Measurements from ENCODE around the gene CRTC1.
"Not testable (repeated sequence)": the region's sequence is repeated elsewhere in the genome, so short reads cannot be mapped to it uniquely, and the experiment has no call there.

CRTC1 gene

DNA sequence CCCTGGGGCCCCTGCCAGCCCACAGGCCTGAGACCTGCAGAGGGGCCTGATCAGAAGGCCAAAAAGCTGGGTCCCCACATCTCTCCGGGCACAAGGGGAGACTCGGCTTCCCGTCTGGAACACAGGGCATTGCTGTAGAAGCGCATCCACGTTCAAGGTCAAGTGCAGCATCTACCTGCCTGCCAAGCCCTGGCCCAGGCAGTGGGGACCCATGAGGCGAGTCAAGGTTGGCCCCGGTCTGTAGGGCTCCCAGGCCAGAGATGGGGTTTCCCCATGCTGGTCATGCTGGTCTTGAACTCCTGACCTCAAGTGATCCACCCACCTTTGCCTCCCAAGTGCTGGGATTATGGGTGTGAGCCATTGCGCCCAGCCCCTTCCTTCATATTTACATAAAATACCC lies 121.2 kb downstream of the CRTC1 start:
- no peak for DNase-seq (ENCODE audit: low spot score)

DNA sequence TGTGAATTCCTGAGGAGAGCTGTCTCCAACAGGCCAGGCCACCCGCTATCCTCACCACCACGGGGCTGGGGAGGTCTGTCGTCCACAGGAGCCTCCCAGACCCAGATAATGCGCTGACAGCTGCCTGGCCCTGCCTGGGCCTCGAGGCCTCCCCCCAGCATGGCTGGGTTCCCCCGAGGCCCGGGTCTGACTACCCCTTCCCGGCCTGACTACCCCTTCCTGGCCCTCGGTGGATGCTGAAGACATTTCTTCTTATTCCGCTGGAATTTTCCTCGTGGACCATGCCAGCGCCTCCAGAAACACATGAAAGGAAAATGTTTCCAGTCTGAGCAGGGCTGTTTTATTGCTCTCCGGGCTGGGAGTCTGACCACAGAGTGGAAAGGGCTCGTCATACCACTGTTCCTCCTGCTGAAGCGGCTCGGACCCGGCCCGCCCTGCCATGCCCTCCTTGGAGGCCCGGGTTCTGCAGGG lies 124.4 kb downstream of the CRTC1 start:
- no peak for DNase-seq (ENCODE audit: low spot score)

DNA sequence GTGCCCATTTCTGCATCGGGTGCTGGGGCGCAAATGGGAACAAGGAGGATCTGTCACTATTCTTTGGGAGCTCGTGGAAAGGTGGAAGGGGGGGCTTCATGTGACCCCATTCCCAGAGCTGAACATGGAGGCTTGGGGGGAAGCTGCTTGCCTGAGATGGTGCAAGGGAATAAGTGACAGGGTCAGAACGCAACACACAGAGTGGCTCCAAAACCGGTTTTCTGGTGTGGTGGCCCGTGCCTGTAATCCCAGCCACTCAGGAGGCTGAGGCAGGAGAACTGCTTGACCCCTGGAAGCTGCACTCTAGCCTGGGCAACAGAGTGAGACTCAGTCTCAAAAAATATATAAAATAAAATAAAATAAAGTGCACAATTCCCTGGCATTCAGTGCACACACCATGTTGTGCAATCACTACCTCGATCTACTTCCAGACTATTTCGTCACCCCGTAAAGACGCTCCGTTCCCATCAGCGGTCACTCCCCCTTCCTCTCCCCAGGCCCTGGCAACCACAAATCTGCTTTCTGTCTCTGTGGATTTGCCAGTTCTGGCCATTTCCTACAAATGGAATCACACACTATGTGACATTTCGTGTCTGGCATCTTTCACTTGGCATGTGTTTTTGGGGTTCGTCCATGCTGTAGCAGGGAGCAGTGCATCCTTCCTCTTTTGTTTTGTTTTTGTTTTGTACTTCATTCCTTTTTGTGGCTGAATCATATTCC lies 125.8 kb downstream of the CRTC1 start:
- no peak for DNase-seq (ENCODE audit: low spot score)

DNA sequence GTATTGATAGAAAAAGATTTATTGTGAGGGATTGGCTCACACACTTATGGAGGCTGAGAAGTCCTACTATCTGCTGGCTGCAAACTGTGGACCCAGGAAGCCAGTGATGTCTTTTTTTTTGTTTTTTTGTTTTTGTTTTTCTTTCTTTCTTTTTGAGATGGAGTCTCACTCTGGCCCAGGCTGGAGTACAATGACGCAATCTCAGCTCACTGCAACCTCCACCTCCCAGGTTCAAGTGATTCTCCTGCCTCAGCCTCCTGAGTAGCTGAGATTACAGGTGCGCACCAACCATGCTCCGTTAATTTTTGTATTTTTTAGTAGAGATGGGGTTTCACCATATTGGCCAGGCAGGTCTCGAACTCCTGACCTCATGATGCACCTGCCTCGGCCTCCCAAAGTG lies 128.2 kb downstream of the CRTC1 start:
- not testable (repeated sequence) for DNase-seq (ENCODE audit: low spot score)

DNA sequence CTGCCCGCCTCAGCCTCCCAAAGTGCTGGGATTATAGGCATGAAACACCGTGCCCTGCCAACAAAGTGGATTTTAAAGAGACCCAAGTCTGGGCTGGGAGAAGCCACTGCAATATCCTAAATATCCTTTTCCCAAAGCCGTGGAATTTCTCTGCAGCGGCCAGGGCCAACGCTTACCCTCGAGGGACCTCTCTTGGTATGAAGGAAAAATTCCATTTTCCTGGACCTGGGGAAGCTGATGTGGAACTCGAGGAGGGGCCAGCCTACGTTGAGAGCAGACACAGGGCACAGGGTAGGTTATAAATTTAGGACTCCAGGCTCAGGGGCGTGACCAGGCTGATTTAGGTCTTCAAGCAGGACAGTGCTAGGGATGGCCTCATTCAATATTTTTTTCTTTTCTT lies 130.6 kb downstream of the CRTC1 start:
- no peak for DNase-seq (ENCODE audit: low spot score)

DNA sequence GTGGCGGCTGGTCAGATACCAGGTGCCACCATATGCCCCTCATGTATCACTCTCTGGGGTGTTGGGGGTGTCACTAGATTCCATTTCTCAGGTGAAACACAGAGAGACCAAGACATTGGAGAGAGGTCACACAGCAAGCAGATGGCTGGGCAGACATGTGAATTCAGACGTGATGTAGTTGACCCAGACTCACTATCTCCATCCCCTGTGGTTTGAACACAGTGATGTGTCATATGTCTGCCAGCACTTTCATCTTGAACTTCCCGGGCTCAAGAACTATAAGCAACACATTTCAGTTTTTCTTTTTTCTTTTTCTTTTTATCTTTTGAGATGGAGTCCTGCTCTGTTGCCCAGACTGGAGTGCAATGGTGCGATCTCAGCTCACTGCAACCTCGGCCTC lies 132.2 kb downstream of the CRTC1 start:
- DNase-seq (ENCODE audit: low spot score) = no peak

DNA sequence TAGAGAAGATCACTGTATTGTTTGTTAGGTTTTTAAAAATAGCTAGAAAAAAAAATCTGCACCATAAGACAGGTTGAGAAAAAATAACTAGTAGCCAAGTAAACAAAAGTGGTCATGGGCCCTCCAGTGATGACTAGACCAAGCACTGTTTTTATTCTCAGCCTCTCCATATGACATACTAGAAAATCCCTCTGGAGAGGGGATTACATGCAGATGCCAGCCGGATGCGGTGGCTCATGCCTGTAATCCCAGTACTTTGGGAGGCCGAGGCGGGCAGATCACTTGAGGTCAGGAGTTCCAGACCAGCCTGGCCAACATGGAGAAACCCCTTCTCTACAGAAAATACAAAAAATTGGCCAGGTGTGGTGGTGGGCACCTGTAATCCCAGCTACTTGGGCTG lies 133.2 kb downstream of the CRTC1 start:
- DNase-seq (ENCODE audit: low spot score) = not testable (repeated sequence)

DNA sequence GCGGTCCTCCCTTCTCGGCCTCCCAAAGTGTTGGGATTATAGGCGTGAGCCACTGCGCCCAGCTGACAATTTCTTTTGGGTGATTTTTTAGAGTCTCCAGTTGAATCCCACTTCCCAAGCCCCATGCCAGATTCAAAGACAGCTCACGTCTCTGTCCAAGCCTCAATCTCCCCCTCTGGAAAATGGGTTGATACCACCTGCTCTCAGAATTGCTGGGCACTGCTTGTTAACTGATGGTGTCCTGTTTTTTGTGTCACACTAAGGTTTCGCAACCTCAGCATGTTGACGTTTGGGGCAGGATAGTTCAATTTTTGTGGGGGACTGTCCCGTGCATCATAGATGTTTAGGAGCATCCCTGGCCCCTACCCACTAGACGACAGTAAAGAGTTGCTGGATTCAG lies 134.1 kb downstream of the CRTC1 start:
- no peak for DNase-seq (ENCODE audit: low spot score)

DNA sequence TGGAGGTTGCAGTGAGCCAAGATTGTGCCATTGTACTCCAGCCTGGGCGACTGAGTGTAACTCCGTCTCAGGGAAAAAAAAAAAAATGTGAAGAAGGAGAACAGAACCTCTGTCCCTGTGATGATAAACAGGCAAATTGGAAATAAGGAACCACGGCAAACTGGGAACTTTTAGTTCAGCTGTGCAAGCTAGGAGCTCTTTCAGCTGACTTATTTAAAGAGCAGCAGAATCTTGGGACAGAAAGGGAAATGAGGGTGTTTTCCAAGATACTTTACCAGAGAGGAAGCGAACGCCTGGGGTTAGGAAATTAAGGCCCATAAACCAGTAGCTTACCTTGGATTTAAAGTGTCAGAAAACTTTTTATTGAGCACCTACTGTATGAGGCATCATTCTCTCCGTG lies 145.3 kb downstream of the CRTC1 start:
- no peak for DNase-seq (ENCODE audit: low spot score)

DNA sequence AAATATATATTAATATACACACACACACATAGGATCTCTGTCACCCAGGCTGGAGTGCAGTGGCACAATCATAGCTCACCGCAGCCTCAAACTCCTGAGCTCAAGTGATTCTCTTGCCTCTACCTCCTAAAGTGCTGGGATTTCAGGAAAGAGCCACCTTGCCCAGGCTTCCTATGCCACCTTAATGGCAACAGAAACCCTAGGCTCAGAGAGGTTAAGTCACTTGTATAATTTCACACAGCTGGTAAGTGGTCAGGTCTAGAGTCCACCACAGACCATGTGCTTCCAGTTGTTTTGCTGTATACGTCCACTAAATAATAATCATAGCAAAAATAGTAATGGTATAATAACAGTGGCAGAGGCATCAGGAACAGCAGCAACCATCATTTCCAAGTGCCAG lies 147.0 kb downstream of the CRTC1 start:
- no peak for DNase-seq (ENCODE audit: low spot score)

DNA sequence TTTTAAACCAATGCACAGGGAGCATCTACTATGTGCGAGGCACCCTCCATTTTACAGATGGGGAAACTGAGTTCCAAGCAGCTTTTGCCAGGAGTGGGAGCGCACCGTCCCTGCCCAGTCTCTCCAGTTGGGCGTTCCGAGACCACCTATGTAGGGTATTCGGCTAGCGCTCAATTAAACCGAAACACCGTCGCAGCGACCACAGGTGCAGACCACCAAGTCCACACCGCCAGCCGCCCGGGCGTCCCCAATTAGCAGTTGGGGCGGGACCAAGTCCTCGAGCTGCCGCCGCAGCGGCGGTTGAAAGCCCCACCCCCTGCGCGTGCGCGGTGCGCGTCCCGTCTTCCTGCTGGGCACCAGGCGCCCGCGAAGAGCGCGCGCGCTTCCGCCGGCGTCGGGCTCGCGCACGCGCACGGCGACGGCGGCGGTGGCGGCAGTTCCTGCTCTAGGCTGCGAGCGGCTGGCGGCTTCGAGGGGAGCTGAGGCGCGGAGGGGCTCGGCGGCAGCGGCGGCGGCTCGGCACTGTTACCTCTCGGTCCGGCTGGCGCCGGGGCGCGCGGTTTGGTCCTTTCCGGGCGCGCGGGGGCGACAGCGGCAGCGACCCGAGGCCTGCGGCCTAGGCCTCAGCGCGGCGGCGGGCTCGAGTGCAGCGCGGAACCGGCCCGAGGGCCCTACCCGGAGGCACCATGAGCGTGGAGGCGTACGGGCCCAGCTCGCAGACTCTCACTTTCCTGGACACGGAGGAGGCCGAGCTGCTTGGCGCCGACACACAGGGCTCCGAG lies 148.2 kb downstream of the CRTC1 start, which contains the start of gene UPF1:
TSS of gene UPF1 (plus strand) at position 436 of the 782 bp plus-strand sequence. CDS start at position 687, 251 bp downstream.
- DNase-seq (ENCODE audit: low spot score) = peak; percentile 99
